ENCODE results near the gene SMYD3.
"Not testable (repeated sequence)": the region's sequence is repeated elsewhere in the genome, so short reads cannot be mapped to it uniquely, and the experiment has no call there.

Gene SMYD3

DNA sequence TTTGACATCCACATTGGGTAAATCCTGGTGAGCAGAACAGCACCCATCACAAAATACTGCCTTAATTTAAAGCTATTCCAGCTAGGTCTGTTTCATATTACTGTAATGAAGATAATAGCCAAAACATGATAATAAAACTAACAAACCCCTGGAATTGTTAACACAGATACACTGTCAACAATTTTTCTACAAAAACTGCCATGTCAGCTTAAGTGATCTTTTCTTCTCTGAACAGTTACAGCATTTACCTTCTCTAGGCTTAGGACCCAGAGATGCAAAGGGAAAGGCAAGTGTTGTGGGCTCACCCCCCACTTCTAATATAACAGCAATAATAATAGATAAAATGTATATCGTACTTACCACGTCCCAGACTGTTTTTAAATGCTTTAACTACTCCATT is 92.1 kb downstream of the SMYD3 start:
- DNase-seq, result no peak

DNA sequence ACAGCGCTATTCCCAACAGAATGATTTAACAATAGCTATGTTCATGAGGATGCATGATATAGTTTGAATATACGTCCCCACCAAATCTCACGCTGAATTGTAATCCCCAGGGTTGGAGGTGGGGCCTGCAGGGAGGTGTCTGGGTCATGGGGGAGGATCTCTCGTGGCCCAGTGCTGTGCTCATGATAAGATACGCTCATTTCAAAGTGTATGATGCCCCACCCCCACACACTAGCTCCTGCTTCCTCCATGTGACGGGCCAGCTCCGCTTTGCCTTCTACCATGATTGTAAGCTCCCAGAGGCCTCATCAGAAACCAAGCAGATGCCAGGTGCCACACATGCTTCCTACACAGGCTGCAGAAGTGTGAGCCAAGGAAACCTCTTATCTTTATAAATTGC is 93.6 kb downstream of the SMYD3 start:
- DNase-seq, result no peak

DNA sequence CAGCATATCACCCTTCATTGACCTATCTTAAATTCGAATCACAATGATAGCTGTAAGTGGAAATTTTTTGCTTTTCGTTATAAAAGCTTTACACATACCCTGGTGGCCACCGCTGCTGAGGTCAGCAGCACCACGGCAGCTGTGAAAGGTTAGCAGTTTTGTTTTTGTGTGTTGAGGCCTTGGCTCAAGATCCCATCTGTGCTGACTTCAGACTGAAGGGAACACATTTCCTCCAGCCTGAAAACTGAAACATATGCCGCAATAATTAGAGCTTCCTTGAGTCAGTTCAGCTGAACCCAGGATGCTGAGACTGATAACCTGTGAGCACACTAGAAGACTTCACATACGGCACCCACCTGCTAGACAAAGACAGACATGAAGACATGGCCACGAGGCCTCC is 103.0 kb downstream of the SMYD3 start:
- DNase-seq, result no peak

DNA sequence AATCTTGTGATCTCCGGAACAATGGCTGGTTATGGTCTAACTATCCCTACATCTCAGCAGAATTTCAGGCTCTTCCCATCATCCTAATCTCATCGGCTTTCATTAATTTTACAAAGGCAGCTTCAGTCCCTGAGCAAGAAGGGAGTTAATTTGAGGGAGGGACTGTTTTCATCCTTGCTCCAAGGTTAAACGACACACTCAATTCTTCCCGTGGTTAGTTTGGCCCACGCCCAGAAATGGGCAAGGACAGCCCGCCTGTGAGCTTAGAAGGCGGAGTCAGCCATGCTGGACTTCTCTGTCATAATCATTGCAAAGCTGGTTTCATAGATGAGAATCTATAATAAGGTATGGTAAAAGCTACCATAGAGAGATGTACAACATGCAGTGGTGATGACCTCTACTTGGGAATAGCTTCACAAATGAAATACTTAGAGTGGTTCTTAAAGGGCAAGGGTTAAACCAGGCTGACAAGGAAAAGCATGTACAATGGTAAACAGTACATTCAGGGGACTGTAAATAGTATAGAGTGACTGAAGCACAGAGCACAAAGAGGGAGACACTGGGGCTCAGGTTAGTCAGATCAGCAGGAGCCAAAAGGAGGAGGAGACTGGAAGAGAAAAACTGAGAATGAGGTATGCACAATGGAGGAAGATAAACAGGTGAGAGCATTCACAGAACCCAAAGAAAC is 108.8 kb downstream of the SMYD3 start:
- no peak for DNase-seq

DNA sequence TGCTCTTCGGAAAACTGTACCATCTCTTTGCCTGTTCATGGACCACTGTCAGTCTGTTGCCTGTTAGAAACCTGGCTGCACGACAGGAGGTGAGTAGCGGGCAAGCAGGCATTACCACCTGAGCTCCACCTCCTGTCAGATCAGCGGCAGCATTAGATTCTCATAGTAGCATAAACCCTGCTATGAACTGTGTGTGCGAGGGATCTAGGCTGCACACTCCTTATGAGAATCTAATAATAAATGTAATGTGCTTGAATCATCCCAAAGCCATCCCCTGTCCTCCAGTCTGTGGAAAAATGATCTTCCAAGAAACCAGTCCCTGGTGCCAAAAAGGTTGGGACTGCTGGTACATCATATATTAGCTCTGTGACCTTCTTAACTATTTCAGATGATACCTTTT is 110.0 kb downstream of the SMYD3 start:
- no peak for DNase-seq

DNA sequence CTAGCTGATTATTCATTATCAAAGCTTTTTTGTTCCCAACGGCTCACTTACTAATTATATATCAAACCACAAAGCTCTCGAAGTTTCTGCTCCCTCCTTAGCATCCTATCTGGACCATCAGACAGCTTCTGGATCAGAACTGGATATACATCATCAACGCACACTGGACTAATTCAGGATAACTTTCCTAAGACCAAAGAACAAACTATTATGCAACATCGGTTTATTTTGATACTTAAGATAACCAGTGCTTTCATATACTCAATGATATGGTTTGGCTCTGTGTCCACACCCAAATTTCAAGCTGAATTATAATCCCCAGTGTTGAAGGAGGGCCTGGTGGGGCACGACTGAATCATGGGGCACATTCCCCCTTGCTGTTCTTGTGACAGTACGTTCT is 110.8 kb downstream of the SMYD3 start:
- DNase-seq, result no peak

DNA sequence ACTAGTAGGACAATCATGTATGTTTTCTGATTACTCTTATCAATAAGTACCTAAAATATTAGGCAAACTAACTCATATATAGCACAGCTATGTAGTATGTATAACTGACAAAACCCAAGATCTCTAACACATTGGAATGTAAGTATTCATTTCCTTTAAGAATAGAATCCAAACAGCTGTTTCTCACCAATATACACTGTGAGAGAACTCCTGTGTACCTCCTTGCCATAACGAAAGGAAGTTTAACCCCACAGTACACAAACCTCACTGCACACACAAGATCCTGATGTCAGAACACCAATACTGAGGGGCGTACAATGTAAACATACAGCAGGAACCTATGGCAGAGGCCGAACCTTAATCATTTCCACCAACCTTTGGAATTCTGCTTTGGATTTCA is 113.0 kb downstream of the SMYD3 start:
- DNase-seq, result no peak

DNA sequence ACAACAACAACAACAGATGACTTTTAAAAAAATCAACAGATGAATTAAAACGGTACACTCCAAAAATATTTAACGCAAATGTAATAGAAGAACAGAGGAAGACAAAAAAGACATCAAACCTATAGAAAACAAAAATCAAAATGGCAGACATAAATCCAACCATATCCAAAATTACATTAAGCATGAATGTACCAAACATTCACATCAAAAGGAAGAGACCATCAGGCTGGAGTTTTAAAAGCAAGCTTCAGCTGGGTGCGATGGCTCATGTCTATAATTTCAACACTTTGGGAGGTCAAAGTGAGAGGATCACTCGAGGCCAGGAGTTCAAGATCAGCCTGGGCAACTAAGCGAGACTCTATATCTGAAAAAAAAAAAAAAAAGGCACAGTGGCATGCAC is 116.2 kb downstream of the SMYD3 start:
- DNase-seq, result no peak

DNA sequence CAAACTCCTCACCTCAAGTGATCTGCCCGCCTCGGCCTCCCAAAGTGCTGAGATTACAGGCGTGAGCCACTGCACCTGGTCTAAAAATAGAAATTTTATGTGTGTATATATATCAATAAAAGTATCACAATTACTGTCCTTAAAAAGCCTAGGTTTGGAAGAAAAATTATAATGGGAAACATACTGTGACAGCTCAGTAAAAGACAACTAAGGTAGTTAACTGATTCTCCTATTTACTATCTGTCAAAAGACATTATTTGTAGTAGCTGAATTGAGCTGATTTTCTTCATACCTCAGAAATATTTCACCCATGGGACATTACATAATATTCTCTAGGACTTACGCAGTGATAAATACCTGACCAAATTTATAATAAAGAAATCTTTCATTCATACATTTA is 122.5 kb downstream of the SMYD3 start:
- DNase-seq, result no peak

DNA sequence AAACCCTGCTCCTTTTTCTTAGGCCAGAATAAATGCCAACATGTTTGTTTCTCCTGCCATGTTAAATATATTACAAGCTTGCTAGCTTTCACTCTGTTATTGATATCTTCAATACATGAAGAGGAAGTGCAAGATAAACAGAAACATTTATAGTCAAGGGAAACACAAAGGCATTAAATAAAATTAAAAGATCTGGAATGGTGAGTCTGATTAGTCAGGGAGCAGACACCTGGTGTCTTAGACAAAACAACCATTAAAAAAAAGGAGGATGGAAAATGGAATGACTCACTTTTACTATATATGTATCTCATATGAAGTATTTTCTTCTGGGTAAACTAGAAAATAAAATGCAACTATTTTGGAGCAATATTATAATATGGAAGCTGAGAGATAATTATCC is 123.3 kb downstream of the SMYD3 start:
- DNase-seq, result no peak

DNA sequence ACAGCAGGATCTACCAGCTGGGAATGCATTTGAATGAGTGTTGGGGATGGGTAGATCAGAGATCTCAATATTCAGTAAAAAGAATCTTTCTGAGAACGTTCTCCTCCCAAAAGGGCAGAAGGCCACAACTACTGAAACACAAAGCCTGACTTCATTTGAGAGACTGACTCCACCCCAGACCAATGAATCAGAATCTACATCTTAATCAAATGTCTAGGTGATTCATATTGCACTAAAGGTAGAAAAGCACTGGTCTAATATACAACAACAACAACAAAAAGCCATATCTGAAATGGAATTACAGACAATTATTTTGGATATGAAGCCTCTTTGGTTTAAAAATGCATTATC is 123.9 kb downstream of the SMYD3 start:
- no peak for DNase-seq

DNA sequence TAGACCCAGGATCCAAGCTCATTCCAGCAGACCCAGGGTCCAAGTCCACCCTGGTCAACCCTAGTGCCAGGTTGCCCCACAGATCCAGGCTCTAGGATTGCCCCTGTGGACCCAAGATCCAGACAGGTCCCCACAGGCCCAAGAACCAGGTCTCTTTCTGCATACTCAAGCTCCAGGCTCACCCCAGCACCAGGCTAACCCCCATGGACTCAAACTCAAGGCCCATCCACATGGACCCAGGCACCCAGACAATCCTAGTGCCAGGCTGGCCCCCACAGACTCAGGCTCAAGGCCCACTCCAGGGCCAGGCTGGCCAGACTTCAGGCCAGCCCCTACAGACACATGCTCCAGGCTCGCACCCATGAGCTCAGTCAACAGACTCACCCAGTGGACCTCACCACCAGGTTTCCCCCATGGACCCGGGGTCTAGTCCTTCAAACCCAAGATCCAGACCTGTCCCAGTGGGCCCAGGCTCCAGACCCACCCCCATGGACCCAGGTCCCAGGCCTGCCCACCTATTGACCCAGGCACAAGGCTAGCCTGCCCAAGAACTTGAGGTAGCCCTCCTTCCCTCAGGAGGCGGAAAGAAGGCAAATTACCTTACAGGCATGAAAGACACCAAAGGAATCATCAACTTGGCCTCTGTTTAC is 124.4 kb downstream of the SMYD3 start:
- no peak for DNase-seq

DNA sequence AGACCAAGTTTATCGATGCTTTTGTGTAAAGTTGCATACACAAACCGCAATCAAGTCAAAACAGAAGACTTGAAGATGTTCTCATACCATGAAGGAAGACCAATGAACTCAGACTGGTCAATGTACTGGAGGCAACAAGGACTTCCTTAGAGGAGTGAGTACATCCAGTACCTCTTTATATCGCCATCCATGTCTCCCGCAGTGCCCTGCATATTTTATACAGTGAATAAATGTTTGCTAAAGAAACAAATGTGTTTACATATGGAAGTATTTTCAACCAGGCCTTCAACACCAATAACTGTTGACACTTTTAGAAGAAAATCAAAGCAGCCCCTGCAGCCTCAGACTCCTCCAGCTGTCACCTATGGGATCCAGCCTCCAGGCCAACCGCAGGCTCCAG is 125.6 kb downstream of the SMYD3 start:
- no peak for DNase-seq

DNA sequence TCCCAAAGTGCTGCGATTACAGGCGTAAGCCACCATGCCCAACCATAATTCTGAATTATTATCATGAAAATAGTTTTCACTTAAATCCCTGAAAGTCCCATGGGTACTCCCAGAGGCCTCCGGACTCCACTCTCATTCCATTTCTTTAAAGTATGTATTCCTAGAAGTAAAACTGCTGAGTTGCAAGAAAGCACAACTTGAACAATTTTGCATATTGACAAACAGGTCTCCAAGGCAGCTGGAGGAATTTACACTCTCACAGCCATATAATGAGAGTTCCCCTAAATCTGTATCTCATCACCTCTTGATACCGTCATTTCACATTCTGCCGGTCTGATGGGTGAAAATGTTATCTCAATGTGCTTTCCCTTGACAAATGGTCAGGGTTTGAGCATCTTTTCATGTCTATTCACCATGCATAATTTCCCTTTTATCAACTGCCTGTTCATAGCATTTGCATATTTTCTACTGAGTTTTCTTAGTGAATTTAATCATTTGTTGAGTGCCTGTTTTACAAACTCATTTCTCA is 129.4 kb downstream of the SMYD3 start:
- no peak for DNase-seq

DNA sequence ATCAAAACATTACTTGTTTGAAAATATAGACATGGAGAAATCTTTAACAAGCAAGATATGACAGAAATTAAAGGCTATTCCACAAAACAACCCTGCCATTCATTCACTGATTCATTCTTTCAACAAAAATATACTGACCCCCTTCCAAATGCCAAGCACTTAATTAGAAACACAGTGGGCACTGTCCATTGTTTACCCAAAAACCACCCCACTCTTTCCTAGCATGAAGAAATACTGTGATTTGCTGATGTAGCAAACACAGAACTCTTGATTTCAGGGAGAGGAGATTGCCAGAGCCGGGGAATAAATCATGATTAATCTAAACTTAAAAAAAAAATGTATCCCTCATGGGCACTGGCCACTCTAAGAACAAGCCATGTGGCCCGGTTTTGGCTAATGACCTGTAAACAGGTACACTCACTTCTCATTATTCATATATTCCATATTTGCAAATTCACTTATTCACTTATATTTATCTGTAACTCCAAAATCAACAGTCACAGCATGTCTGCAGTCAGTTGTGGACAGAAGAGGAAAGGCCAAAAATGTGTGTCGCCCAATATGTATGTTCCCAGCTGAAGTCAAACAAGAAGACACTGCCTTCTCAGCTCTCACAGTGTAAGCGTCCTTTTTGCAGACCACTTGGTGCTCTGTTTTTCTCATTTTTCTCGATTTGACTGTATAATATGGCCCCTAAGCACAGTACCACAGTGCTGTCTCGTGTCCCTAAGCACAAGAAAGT is 133.1 kb downstream of the SMYD3 start:
- no peak for DNase-seq

DNA sequence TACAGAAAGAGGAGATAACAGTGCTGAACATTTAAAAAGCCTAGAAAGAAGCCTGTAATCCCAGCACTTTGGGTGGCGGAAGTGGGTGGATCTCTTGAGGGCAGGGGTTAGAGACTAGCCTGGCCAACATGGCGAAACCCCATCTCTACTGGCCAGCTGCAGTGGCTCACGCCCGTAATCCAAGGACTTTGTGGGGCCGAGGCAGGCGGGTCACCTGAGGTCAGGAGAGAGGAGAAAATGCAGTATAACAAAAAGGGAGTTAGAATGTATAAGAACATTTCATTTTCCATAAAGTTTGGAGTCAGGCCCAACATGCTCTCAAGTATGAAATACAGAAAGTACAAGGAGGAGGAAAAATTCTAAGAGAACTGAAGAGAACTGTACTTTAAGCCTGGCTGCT is 134.5 kb downstream of the SMYD3 start:
- DNase-seq, result no peak

DNA sequence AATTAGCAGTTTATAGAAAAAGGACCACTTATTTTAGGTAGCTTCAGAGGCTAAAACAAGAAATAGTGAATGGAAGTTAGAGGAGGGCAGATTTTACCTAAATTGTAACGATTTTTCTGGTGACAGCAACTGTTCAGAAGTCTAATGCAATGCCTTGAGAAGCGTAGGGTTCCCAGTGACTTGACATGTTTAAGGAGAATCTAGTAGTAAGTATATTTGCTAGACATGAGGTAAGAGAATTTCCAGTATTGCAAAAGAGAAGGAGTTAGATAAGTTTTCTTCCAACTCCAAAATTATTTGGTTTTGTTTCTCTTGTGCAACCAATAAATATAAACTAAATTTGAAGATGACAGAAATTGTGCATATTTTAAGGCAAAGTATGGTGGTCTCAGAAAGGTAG is 140.0 kb downstream of the SMYD3 start:
- DNase-seq, result no peak

DNA sequence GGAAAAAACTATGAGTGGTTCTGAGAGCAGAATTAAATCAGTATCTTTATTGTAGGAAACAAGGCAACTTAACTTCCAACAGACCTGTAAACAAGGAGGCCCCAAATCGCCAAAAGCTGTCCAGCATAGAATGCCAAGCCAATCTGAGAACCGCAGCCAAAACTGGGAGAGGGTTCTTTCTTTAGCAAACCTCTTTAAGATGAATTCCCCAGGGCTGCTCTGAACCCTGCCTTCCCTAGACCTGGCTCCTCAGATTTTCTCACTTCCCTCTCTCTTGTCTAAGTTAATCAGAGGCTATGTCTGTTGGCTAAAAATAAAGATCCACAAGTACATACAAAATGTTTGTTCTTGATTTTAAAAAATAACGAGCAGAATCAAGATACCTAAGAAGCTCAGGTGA is 141.4 kb downstream of the SMYD3 start:
- DNase-seq, result no peak

DNA sequence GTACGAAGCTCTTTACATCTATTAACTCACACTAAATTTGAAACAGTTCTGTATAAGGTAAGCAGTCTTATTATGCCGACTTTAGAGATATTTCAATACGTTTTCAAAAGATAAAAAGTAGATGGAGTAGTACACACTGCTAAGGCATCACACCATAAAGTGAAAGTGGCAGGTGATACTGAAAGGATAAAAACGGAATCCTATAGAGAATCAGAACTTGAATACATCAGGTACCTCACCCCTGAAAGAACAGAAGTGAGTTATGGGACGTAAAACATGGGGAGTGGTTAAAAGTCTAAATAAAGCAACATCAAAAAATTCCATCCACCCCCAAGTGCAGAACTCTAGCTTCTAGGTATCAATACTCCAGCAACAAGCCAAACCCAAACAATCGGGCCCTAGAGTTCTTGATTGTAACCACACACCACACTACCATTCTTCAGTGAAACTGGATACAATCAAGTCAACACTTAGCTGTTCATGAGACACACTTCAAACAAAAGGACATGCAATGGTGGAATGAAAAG is 142.6 kb downstream of the SMYD3 start:
- no peak for DNase-seq

DNA sequence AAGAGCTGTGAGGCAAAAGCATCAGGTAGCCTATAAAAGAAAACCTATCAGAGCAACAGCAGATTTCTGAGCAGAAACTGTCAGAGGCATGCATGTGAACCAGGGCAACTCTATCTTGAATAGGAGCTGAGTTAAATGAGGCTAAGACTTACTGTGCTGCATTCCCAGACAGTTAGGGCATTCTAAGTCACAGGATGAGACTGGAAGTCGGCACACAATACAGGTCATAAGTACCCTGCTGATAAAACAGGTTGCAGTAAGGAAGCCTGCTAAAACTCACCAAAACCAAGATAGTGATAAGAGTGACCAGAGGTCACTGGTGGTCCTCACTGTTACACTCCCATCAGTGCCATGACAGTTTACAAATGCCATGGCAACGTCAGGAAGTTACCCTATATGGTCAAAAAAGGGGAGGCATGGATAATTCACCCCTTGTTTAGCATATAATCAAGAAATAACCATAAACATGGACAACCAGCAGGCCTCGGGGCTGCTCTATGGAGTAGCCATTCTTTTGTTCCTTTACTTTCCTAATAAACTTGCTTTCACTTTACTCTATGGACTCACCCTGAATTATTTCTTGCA is 150.0 kb downstream of the SMYD3 start:
- DNase-seq, result not testable (repeated sequence)

DNA sequence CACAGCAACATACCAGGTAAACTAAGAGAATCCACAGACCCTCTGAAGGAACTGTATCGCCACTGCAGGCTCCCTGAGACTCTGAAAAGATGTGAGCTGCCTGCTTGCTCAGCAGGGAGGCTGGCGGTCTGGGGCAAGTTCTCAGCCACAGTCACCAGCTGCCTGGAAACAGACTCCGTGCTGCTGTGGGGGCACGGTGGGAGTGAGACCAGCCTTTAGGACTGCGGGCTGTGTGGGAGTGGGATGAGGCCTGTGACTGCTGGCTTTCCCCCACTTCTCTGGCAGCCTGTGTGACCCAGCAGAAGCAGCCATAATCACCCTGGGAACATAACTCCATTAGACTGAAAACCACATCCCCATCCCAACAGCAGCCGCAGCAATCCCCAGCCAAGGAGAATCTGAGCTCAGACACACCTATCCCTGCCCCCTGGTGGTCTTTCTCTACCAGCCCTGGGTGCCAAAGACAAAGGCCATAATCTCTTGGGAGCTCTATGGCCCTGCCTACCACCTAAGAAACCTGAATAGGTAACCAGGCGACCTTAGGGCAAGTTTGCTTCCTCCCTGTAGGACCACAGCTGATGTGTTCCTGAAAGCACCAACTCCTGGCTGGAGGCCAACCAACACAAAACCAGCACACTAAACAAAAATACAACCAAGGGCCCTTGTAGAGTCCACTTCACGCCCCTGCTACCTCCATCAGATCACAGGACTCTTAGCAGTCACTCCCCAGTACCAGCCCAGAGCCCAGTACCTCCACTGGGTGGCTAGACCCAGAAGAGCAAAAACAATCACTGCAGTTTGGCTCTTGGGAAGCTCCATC is 151.5 kb downstream of the SMYD3 start:
- DNase-seq, result no peak

DNA sequence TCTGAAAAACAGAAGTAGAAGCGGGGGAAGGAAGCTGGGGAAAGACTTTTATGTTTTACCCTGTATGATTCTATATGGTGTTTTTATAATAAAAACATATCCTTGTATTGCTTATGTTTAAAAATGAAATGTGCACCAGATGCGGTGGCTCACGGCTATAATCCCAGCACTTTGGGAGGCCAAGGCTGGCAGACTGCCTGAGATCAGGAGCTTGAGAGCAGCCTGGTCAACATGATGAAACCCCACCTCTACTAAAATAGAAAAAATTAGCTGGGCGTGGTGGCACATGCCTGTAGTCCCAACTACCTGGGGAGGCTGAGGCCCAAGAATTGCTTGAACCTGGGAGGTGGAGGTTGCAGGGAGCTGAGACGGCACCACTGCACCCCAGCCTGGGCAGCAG is 155.4 kb downstream of the SMYD3 start:
- DNase-seq, result no peak

DNA sequence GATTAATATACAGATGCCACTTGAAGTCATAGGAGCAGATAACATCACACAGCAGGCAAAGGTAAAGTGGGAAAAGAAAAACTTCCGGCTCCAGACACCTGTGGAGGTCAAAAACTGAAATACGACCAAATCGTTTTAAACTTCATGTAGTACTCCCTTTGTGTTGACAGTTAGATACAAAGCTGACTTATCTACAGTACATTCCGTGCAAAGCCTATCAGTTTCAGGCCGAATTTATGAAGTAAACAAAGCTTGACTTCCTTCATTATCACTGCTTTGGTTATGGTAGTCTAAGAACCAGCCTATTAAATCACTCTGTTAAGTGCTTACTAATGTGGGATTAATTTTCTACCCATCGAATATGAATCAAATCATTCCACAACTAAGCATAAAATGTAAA is 156.3 kb downstream of the SMYD3 start:
- no peak for DNase-seq

Measured in GOT3 (cell line).